ENCODE measurements around the gene ATN1. TPM values are rescaled to one million over a fixed set of nuclear protein-coding genes. Genes with fewer than 3 reads are reported as not detected.
"Not testable (repeated sequence)": the region's sequence is repeated elsewhere in the genome, so short reads cannot be mapped to it uniquely, and the experiment has no call there.

Gene ATN1
- total and polyA plus RNA-seq, 7 donors = 30.1 to 138 (median 53.8) TPM

- Histone ChIP-seq H3K4me3 (peak overlapping the region; percentile 42 to 55 (median 48)), H3K36me3 (no peaks in the 10 kb centered on the region), H3K9me3 (no peaks in the 10 kb centered on the region), H3K4me1 (peaks cover 0 to 13% (median 6%) of the 10 kb centered on the region in 4 donors), H3K27ac (peak overlapping the region; percentile 88 to 94 (median 90)), H3K27me3 (no peaks in the 10 kb centered on the region)
- intact Hi-C loops (cut with DNase I) = loop anchor here (1.0 kb wide), 2 partner anchors 18 to 22 kb away; partner anchors contain the start of gene SPSB2
- no peak for TF ChIP-seq POLR2A (IDR thresholded peaks at IDR 0.05)
- no peak for TF ChIP-seq POLR2AphosphoS5 (IDR thresholded peaks at IDR 0.05)
- TF ChIP-seq EP300 (IDR thresholded peaks at IDR 0.05) = no peak
- TF ChIP-seq CTCF (IDR thresholded peaks at IDR 0.05) = no peak
- WGBS, 2 donors = 78 to 86% methylated on average over 5 of the region's 5 CpGs
- DNase-seq = no peak
These were observed 36.1 kb upstream of the ATN1 start for GRCh38 chr12:6891646-6892001.

- H3K27ac ChIP-seq; intact Hi-C loops (cut with DNase I); H3K9me3 ChIP-seq; H3K36me3 ChIP-seq; DNase-seq; H3K27me3 ChIP-seq; H3K4me3 ChIP-seq: not testable (repeated sequence)
- 93 to 96% methylated on average over 3 of the region's 3 CpGs for WGBS, 2 donors
- peaks cover 0 to 13% (median 6%) of the 10 kb centered on the region in 4 donors for H3K4me1 ChIP-seq
These were observed 35.1 kb upstream of the ATN1 start for GRCh38 chr12:6892683-6893082.

- no peak for DNase-seq
- H3K36me3 ChIP-seq = no peaks in the 10 kb centered on the region
- intact Hi-C loops (cut with DNase I) = no loop called here
- no peaks in the 10 kb centered on the region for H3K27me3 ChIP-seq
- no peak overlapping the region for H3K27ac ChIP-seq
- H3K4me3 ChIP-seq = no peak overlapping the region
- H3K9me3 ChIP-seq = no peaks in the 10 kb centered on the region
- WGBS, 2 donors = 83 to 88% methylated on average over 3 of the region's 3 CpGs
- TF ChIP-seq CTCF (IDR thresholded peaks at IDR 0.05) (no peak), EP300 (IDR thresholded peaks at IDR 0.05) (no peak), POLR2AphosphoS5 (IDR thresholded peaks at IDR 0.05) (no peak), POLR2A (IDR thresholded peaks at IDR 0.05) (no peak)
- H3K4me1 ChIP-seq = peaks cover 0 to 13% (median 6%) of the 10 kb centered on the region in 4 donors
These were observed 33.4 kb upstream of the ATN1 start for GRCh38 chr12:6894321-6894720.

GRCh38 chr12:6896846-6897435, 30.8 kb upstream of the ATN1 start:
- Histone ChIP-seq H3K36me3 (no peaks in the 10 kb centered on the region), H3K27ac (no peak overlapping the region), H3K4me3 (no peak overlapping the region), H3K9me3 (no peaks in the 10 kb centered on the region), H3K4me1 (peaks cover 0 to 2% (median 0%) of the 10 kb centered on the region in 4 donors), H3K27me3 (no peaks in the 10 kb centered on the region)
- DNase-seq = no peak
- intact Hi-C loops (cut with DNase I) = no loop called here
- WGBS, 2 donors = 86 to 92% methylated on average over 6 of the region's 6 CpGs
- TF ChIP-seq POLR2AphosphoS5 (IDR thresholded peaks at IDR 0.05) (no peak), CTCF (IDR thresholded peaks at IDR 0.05) (no peak), EP300 (IDR thresholded peaks at IDR 0.05) (no peak), POLR2A (IDR thresholded peaks at IDR 0.05) (no peak)

GRCh38 chr12:6899427-6899826, 28.3 kb upstream of the ATN1 start:
- no peak overlapping the region for H3K4me3 ChIP-seq
- H3K36me3 ChIP-seq = no peaks in the 10 kb centered on the region
- H3K27ac ChIP-seq = no peak overlapping the region
- H3K9me3 ChIP-seq = no peaks in the 10 kb centered on the region
- TF ChIP-seq EP300 (IDR thresholded peaks at IDR 0.05) = no peak
- TF ChIP-seq POLR2A (IDR thresholded peaks at IDR 0.05) = no peak
- TF ChIP-seq CTCF (IDR thresholded peaks at IDR 0.05) = no peak
- no peak for TF ChIP-seq POLR2AphosphoS5 (IDR thresholded peaks at IDR 0.05)
- 43 to 75% methylated on average over 5 of the region's 5 CpGs for WGBS, 2 donors
- no peaks in the 10 kb centered on the region for H3K27me3 ChIP-seq
- intact Hi-C loops (cut with DNase I) = no loop called here
- DNase-seq = no peak
- H3K4me1 ChIP-seq = peaks cover 0 to 5% (median 4%) of the 10 kb centered on the region in 4 donors

Measured in sigmoid colon (tissue), 7 donors.